Thyroid gland (tissue), 4 donors: ENCODE results near the gene GALNT9. TPM values are rescaled to one million over a fixed set of nuclear protein-coding genes. Genes with fewer than 3 reads are reported as not detected.

Experiments used
- DNase-seq, 2 donors: peaks; one replicate each; pipeline ENCODE4 v3.0.0-alpha.2; 2019
- H3K27ac ChIP-seq, 3 donors: fragments of 200-600 bp; sonication (generic); 1 replicate in 2 of 3; 2 replicates in 1 of 3; pipeline ENCODE4 v1.5.1; 2016 to 2019; ENCODE audit warnings: mild to moderate bottlenecking in 1 of 3, moderate library complexity in 1 of 3
- H3K27me3 ChIP-seq: fragments of 200-600 bp; sonication (generic); one replicate; pipeline ENCODE4 v1.5.1; 2019
- H3K36me3 ChIP-seq, 2 donors: fragments of 200-600 bp; sonication (generic); one replicate each; pipeline ENCODE4 v1.5.1; 2016 to 2019
- H3K4me1 ChIP-seq, 2 donors: fragments of 200-600 bp; sonication (generic); one replicate each; pipeline ENCODE4 v1.5.1; 2017 to 2019
- H3K4me3 ChIP-seq, 3 donors: fragments of 200-600 bp; sonication (generic); replicated peaks in 1 of 3; 1 replicate in 2 of 3; 2 replicates in 1 of 3; pipeline ENCODE4 v1.5.1; 2016; ENCODE audit warnings: mild to moderate bottlenecking in 1 of 3
- H3K9me3 ChIP-seq: fragments of 200-600 bp; sonication (generic); one replicate; pipeline ENCODE4 v1.5.1; 2017
- POLR2A ChIP-seq, 2 donors: fragments of 450-650 bp; IDR thresholded peaks; one replicate each; pipeline ENCODE4 v1.6.1; 2017; ENCODE audit warnings: antibody characterized with exemption in 2 of 2, mild to moderate bottlenecking in 2 of 2, moderate library complexity in 1 of 2
- WGBS, 2 donors: methylation state at CpG; one replicate each; pipeline ENCODE4 v1.1.5; 2017; 5-methylcytosine and 5-hydroxymethylcytosine counted together
- intact Hi-C: fragments of 100-400 bp; cut with DNase I; formaldehyde crosslinking; loops from one replicate; pipeline ENCODE4 v1.15.1; 2023
- total RNA-seq, 4 donors: library from RNA; depleted of rRNA; stranded (reverse); fragments of >200 nt; gene quantifications; one replicate each; pipeline ENCODE4 v1.2.3, GENCODE V29; 2016
- TF ChIP-seq, protein P1 (sequence below), 6 experiments: fragments of 200-600 bp in 3 of 6; fragments of 450-650 bp in 3 of 6; sonication (generic) in 3 of 6; IDR thresholded peaks; one replicate each; pipeline ENCODE4 v1.5.1; 2016 to 2019; ENCODE audit warnings: antibody characterized with exemption in 6 of 6, mild to moderate bottlenecking in 2 of 6, inconsistent platforms in 1 of 6, moderate library complexity in 1 of 6

The GALNT9 gene
- total RNA-seq, 4 donors from 2014 or later, result 2.2 to 29.2 (median 15.9) TPM

GRCh38 chr12:132250707-132251106 lies 78.7 kb downstream of the GALNT9 start:
- Histone ChIP-seq H3K4me1 (peaks cover 0 to 3% of the 10 kb centered on the region in 2 donors), H3K27ac (no peak overlapping the region), H3K4me3 (no peak overlapping the region), H3K36me3 (no peaks in the 10 kb centered on the region), H3K9me3 (no peaks in the 10 kb centered on the region), H3K27me3 (no peaks in the 10 kb centered on the region)
- intact Hi-C loops, result loop anchor here (10.0 kb wide), 1 partner anchor 86 kb away; no protein-coding TSS in a partner anchor
- TF ChIP-seq POLR2A (IDR thresholded peaks at IDR 0.05), result no peak
- TF ChIP-seq, protein P1, sequence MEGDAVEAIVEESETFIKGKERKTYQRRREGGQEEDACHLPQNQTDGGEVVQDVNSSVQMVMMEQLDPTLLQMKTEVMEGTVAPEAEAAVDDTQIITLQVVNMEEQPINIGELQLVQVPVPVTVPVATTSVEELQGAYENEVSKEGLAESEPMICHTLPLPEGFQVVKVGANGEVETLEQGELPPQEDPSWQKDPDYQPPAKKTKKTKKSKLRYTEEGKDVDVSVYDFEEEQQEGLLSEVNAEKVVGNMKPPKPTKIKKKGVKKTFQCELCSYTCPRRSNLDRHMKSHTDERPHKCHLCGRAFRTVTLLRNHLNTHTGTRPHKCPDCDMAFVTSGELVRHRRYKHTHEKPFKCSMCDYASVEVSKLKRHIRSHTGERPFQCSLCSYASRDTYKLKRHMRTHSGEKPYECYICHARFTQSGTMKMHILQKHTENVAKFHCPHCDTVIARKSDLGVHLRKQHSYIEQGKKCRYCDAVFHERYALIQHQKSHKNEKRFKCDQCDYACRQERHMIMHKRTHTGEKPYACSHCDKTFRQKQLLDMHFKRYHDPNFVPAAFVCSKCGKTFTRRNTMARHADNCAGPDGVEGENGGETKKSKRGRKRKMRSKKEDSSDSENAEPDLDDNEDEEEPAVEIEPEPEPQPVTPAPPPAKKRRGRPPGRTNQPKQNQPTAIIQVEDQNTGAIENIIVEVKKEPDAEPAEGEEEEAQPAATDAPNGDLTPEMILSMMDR (IDR thresholded peaks at IDR 0.05), result no peak
- no peak for DNase-seq
- 93 to 94% methylated on average over 33 of the region's 33 CpGs for WGBS, 2 donors

DNA sequence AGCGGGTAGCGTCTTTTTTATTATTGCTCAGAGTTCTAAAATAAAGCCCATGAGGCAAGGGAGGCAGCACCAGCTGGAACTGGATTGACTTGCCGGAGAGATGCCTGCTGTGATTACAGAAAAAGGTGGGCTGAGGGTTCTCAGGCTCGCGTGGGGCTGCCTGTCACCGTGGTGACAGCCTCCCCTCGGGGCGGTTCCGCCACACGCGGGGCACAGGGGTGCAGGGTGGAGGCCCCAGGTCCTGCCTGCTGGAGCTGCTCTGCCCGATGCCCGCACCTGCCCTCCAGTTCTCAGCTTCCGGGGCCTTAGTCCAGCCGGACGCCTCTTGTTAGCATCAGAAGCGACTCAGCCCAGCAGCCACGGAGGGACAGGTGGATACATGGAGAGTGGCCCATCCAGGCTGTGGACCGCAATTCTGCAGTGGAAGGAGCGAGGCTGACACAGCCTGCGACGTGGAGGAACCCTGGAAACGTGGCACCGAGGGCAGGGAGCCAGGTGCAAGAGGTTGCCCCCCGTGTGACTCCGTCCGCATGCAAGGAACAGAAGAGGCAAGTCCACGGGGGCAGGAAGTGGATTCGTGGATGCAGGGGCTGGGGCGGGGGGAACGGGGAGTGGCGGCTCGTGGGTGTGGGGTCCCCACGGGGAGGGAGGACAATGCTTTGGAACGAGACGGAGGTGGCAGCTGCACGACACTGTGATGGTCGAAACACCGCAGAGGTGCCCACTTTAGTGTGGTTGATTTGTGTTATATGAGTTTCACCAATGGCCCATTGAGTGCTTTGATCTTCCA lies 79.5 kb downstream of the GALNT9 start:
- DNase-seq, result no peak
- H3K9me3 ChIP-seq, result no peaks in the 10 kb centered on the region
- no peak overlapping the region for H3K4me3 ChIP-seq
- H3K27me3 ChIP-seq, result no peaks in the 10 kb centered on the region
- intact Hi-C loops, result loop anchor here (10.0 kb wide), 1 partner anchor 85 kb away; no protein-coding TSS in a partner anchor
- no peaks in the 10 kb centered on the region for H3K36me3 ChIP-seq
- peaks cover 0 to 3% of the 10 kb centered on the region in 2 donors for H3K4me1 ChIP-seq
- H3K27ac ChIP-seq, result no peak overlapping the region
- 89 to 92% methylated on average over 22 to 39 of the region's 39 CpGs for WGBS, 2 donors
- TF ChIP-seq, protein P1 (IDR thresholded peaks at IDR 0.05), result no peak
- no peak for TF ChIP-seq POLR2A (IDR thresholded peaks at IDR 0.05)

- DNase-seq, result no peak
- no peaks in the 10 kb centered on the region for H3K9me3 ChIP-seq
- H3K4me1 ChIP-seq, result peaks cover 0 to 1% of the 10 kb centered on the region in 2 donors
- no peaks in the 10 kb centered on the region for H3K27me3 ChIP-seq
- no peak for TF ChIP-seq POLR2A (IDR thresholded peaks at IDR 0.05)
- TF ChIP-seq, protein P1 (IDR thresholded peaks at IDR 0.05), result no peak
- no peak overlapping the region for H3K4me3 ChIP-seq
- intact Hi-C loops, result no loop called here
- WGBS, 2 donors, result 78 to 85% methylated on average over 16 of the region's 16 CpGs
- no peak overlapping the region for H3K27ac ChIP-seq
- no peaks in the 10 kb centered on the region for H3K36me3 ChIP-seq
Observed at GRCh38 chr12:132248453-132249167, 80.8 kb downstream of the GALNT9 start.

- 89 to 90% methylated on average over 30 to 33 of the region's 35 CpGs for WGBS, 2 donors
- no peak overlapping the region for H3K27ac ChIP-seq
- no peak overlapping the region for H3K4me3 ChIP-seq
- TF ChIP-seq POLR2A (IDR thresholded peaks at IDR 0.05), result no peak
- TF ChIP-seq, protein P1 (IDR thresholded peaks at IDR 0.05), result no peak
- intact Hi-C loops, result no loop called here
- H3K4me1 ChIP-seq, result no peaks in the 10 kb centered on the region
- no peaks in the 10 kb centered on the region for H3K27me3 ChIP-seq
- DNase-seq, result no peak
- no peaks in the 10 kb centered on the region for H3K36me3 ChIP-seq
- no peaks in the 10 kb centered on the region for H3K9me3 ChIP-seq
Observed at GRCh38 chr12:132247718-132248452, 81.5 kb downstream of the GALNT9 start.
